IMR-90 (cell line): ENCODE results near the gene IL37. TPM values are rescaled to one million over a fixed set of nuclear protein-coding genes. Genes with fewer than 3 reads are reported as not detected.

Experiments used
- ATAC-seq: fragments of 200-7000 bp; cut with Tn5 transposase; 2 replicates; pipeline ENCODE4 v1.9.1; 2020; ENCODE audit warnings: low read depth, mild to moderate bottlenecking, moderate library complexity
- BruUV-seq: library from RNA; stranded (reverse); fragments of 400-500 nt; replicated peaks from 2 replicates; lab custom pipeline; 2021; lab: Mats Ljungman, UMichigan
- CTCF ChIA-PET: fragments of 300-600 bp; formaldehyde crosslinking; extraction: SDS; loops from one replicate; lab custom pipeline; 2021; ENCODE audit warnings: antibody characterized with exemption; lab: Yijun Ruan, JAX
- POLR2A ChIA-PET: fragments of 300-600 bp; sonication (Branson Sonifier 250); formaldehyde crosslinking; loops from one replicate; lab custom pipeline; 2022; ENCODE audit warnings: antibody characterized with exemption; ENCODE audit not compliant: unreplicated experiment; lab: Charles Lee
- DNase-seq: peaks from one replicate; pipeline ENCODE4 v3.0.0; 2013
- H2AFZ ChIP-seq: replicated peaks from 2 replicates; pipeline ENCODE3; 2013; ENCODE audit warnings: low read length, mild to moderate bottlenecking; ENCODE audit not compliant: poor library complexity
- H2AK5ac ChIP-seq: 2 replicates; pipeline ENCODE4 v1.6.1; 2013; ENCODE audit warnings: low read depth, low read length, inconsistent platforms
- H2AK9ac ChIP-seq: replicated peaks from 2 replicates; pipeline ENCODE3; 2013; ENCODE audit warnings: mild to moderate bottlenecking, low read depth, low read length, moderate library complexity; ENCODE audit not compliant: poor library complexity
- H2BK120ac ChIP-seq: 2 replicates; pipeline ENCODE4 v1.6.1; 2013; ENCODE audit warnings: low read depth, low read length, inconsistent platforms
- H2BK15ac ChIP-seq: 3 replicates; pipeline ENCODE4 v1.6.1; 2013; ENCODE audit warnings: low read depth, low read length, inconsistent platforms
- H2BK20ac ChIP-seq: 2 replicates; pipeline ENCODE4 v1.6.1; 2013; ENCODE audit warnings: low read depth, mild to moderate bottlenecking, inconsistent platforms, low read length, moderate library complexity
- H2BK5ac ChIP-seq: 2 replicates; pipeline ENCODE4 v1.6.1; 2013; ENCODE audit warnings: mild to moderate bottlenecking, low read depth, low read length, inconsistent platforms; ENCODE audit not compliant: poor library complexity, severe bottlenecking
- H3K14ac ChIP-seq: replicated peaks from 2 replicates; pipeline ENCODE4 v1.6.1; 2013; ENCODE audit warnings: low read depth, low read length, inconsistent platforms
- H3K18ac ChIP-seq: 2 replicates; pipeline ENCODE4 v1.6.1; 2013; ENCODE audit warnings: low read depth, low read length, control low read depth
- H3K23ac ChIP-seq: 2 replicates; pipeline ENCODE4 v1.6.1; 2013; ENCODE audit warnings: low read depth, low read length, inconsistent platforms
- H3K27ac ChIP-seq: 2 replicates; pipeline ENCODE4 v1.5.1; 2013; ENCODE audit warnings: mild to moderate bottlenecking, control low read depth, low read length; ENCODE audit not compliant: insufficient read depth
- H3K27me3 ChIP-seq: 2 replicates; pipeline ENCODE4 v1.6.1; 2013; ENCODE audit warnings: low read length; ENCODE audit not compliant: control insufficient read depth, insufficient read depth
- H3K36me3 ChIP-seq: 2 replicates; pipeline ENCODE4 v1.6.1; 2013; ENCODE audit warnings: low read length, mixed read lengths; ENCODE audit not compliant: control insufficient read depth, insufficient read depth
- H3K4ac ChIP-seq: 2 replicates; pipeline ENCODE4 v1.6.1; 2013; ENCODE audit warnings: low read depth, low read length, inconsistent platforms
- H3K4me1 ChIP-seq: 2 replicates; pipeline ENCODE4 v1.6.1; 2013; ENCODE audit warnings: low read length, mixed read lengths; ENCODE audit not compliant: control insufficient read depth, insufficient read depth
- H3K4me2 ChIP-seq: 2 replicates; pipeline ENCODE4 v1.6.1; 2013; ENCODE audit warnings: low read depth, mild to moderate bottlenecking, control low read depth, low read length, moderate library complexity
- H3K4me3 ChIP-seq: 2 replicates; pipeline ENCODE4 v1.5.1; 2013; ENCODE audit warnings: low read depth, mild to moderate bottlenecking, control low read depth, low read length, moderate library complexity; ENCODE audit not compliant: insufficient read depth
- H3K56ac ChIP-seq: 2 replicates; pipeline ENCODE4 v1.6.1; 2013; ENCODE audit warnings: low read length, inconsistent platforms; ENCODE audit not compliant: insufficient read depth; ENCODE audit errors: extremely low read depth
- H3K79me1 ChIP-seq, 2 experiments: 2 replicates each; pipeline ENCODE4 v1.6.1; 2013; ENCODE audit warnings: low read length in 2 of 2, inconsistent platforms in 1 of 2, low read depth in 1 of 2
- H3K9ac ChIP-seq: 2 replicates; pipeline ENCODE4 v1.6.1; 2013; ENCODE audit warnings: low read depth, low read length, control low read depth
- H3K9me1 ChIP-seq: 2 replicates; pipeline ENCODE4 v1.6.1; 2013; ENCODE audit warnings: low read length, inconsistent platforms; ENCODE audit not compliant: insufficient read depth
- H3K9me3 ChIP-seq: 2 replicates; pipeline ENCODE4 v1.6.1; 2013; ENCODE audit warnings: low read length; ENCODE audit not compliant: control insufficient read depth, insufficient read depth
- H4K20me1 ChIP-seq: 2 replicates; pipeline ENCODE4 v1.6.1; 2013; ENCODE audit warnings: low read length, inconsistent platforms; ENCODE audit not compliant: insufficient read depth
- H4K5ac ChIP-seq: 2 replicates; pipeline ENCODE4 v1.6.1; 2013; ENCODE audit warnings: mild to moderate bottlenecking, low read depth, low read length, control low read depth
- H4K8ac ChIP-seq, 2 experiments: 2 replicates each; pipeline ENCODE4 v1.6.1; 2013; ENCODE audit warnings: low read depth in 2 of 2, low read length in 2 of 2, control low read depth in 1 of 2, inconsistent platforms in 1 of 2
- H4K91ac ChIP-seq: 2 replicates; pipeline ENCODE4 v1.6.1; 2013; ENCODE audit warnings: low read depth, low read length, inconsistent platforms; ENCODE audit not compliant: insufficient read depth
- BHLHE40 ChIP-seq: fragments of 150-350 bp; IDR thresholded peaks from 2 replicates; pipeline ENCODE4 v1.6.1; 2016; ENCODE audit warnings: mild to moderate bottlenecking, low read depth, low read length
- CEBPB ChIP-seq: IDR thresholded peaks from 2 replicates; pipeline ENCODE4 v1.6.1; 2012; ENCODE audit warnings: low read depth, low read length, improper control_type of control experiment
- CHD1 ChIP-seq: IDR thresholded peaks from 2 replicates; pipeline ENCODE4 v1.6.1; 2012; ENCODE audit warnings: low read depth, low read length, improper control_type of control experiment
- CTCF ChIP-seq: conservative IDR thresholded peaks from 2 replicates; pipeline ENCODE4 v1.5.1; 2012; ENCODE audit warnings: mild to moderate bottlenecking, low read depth, low read length, improper control_type of control experiment
- FOS ChIP-seq: fragments of 150-350 bp; IDR thresholded peaks from 2 replicates; pipeline ENCODE4 v1.6.1; 2016; ENCODE audit warnings: low read depth, low read length
- MAFK ChIP-seq: IDR thresholded peaks from 2 replicates; pipeline ENCODE4 v1.6.1; 2012; ENCODE audit warnings: low read depth, low read length, improper control_type of control experiment
- MAZ ChIP-seq: IDR thresholded peaks from 2 replicates; pipeline ENCODE4 v1.6.1; 2012; ENCODE audit warnings: low read depth, mild to moderate bottlenecking, low read length, improper control_type of control experiment, moderate library complexity, borderline replicate concordance
- MXI1 ChIP-seq: IDR thresholded peaks from 2 replicates; pipeline ENCODE4 v1.6.1; 2012; ENCODE audit warnings: low read depth, mild to moderate bottlenecking, low read length, moderate library complexity, borderline replicate concordance
- NFE2L2 ChIP-seq: fragments of 150-350 bp; IDR thresholded peaks from 2 replicates; pipeline ENCODE4 v1.6.1; 2016; ENCODE audit warnings: low read depth, mild to moderate bottlenecking, low read length
- POLR2A ChIP-seq: IDR thresholded peaks from 2 replicates; pipeline ENCODE4 v1.6.1; 2012; ENCODE audit warnings: mild to moderate bottlenecking, low read depth, low read length
- RAD21 ChIP-seq: IDR thresholded peaks from 2 replicates; pipeline ENCODE4 v1.6.1; 2012; ENCODE audit warnings: low read length, improper control_type of control experiment
- RCOR1 ChIP-seq: IDR thresholded peaks from 2 replicates; pipeline ENCODE4 v1.6.1; 2012; ENCODE audit warnings: mild to moderate bottlenecking, low read length, improper control_type of control experiment; ENCODE audit not compliant: insufficient replicate concordance
- RFX5 ChIP-seq: IDR thresholded peaks from 2 replicates; pipeline ENCODE4 v1.8.0; 2012; ENCODE audit warnings: low read depth, mild to moderate bottlenecking, low read length, moderate library complexity
- SMC3 ChIP-seq: fragments of 150-350 bp; IDR thresholded peaks from 2 replicates; pipeline ENCODE4 v1.6.1; 2016; ENCODE audit warnings: low read depth, mild to moderate bottlenecking, antibody characterized with exemption, low read length, moderate library complexity
- WGBS, 2 experiments: methylation state at CpG; one replicate each; pipeline versions ENCODE4 v1.1.5 to v1.1.7; 2013; ENCODE audit warnings: missing lambda C conversion rate in 2 of 2; ENCODE audit not compliant: insufficient read length in 1 of 2; ENCODE audit errors: extremely low coverage in 2 of 2; 5-methylcytosine and 5-hydroxymethylcytosine counted together
- dilution Hi-C: fragments of 300-500 bp; cut with HindIII; formaldehyde crosslinking; loops from one replicate; pipeline ENCODE4 v1.14.3; 2018; ENCODE audit warnings: low sequenced_read_pairs; ENCODE audit not compliant: unreplicated experiment
- in situ Hi-C: fragments of 300-500 bp; cut with MboI; formaldehyde crosslinking; loops from 3 replicates; pipeline ENCODE4 v1.14.3; 2019; ENCODE audit warnings: low sequenced_read_pairs, inconsistent platforms, mixed read lengths
- intact Hi-C: fragments of 100-400 bp; cut with micrococcal nuclease; formaldehyde crosslinking; loops from 2 replicates; pipeline ENCODE4 v1.10.0; 2022
- polyA plus RNA-seq, 3 experiments: library from polyadenylated mRNA; depleted of rRNA; stranded (reverse); fragments of >200 nt; gene quantifications; 2 replicates each; pipeline ENCODE4 v1.2.3, GENCODE V29; 2012; ENCODE audit warnings: low replicate concordance in 1 of 3
- total RNA-seq: library from RNA; depleted of rRNA; stranded (reverse); fragments of >200 nt; gene quantifications from 2 replicates; pipeline ENCODE4 v1.2.3, GENCODE V29; 2012
- TF ChIP-seq, protein P1 (sequence below): fragments of 150-350 bp; IDR thresholded peaks from 2 replicates; pipeline ENCODE4 v1.6.1; 2016; ENCODE audit warnings: low read depth, mild to moderate bottlenecking, low read length, moderate library complexity, borderline replicate concordance
- TF ChIP-seq, protein P2 (sequence below): fragments of 150-350 bp; IDR thresholded peaks from 2 replicates; pipeline ENCODE4 v1.6.1; 2017; ENCODE audit warnings: mild to moderate bottlenecking, antibody characterized with exemption, low read length, low read depth

The IL37 gene
- total and polyA plus RNA-seq, 2 of the 4 experiments (the other 2 are of a cell fraction), result 0.15 TPM; not detected in 1

- no peak overlapping the region for H2BK15ac ChIP-seq
- WGBS, 2 experiments, result 30% methylated on average over 2 of the region's 4 CpGs; no CpG with 5 or more reads in 1 of the 2 experiments
- BruUV-seq, result no TSS peak
- H3K27ac ChIP-seq, result no peak overlapping the region
- no peak overlapping the region for H2BK20ac ChIP-seq
- H4K91ac ChIP-seq, result no peak overlapping the region
- H3K23ac ChIP-seq, result no peak overlapping the region
- intact Hi-C loops (no loop called here), in situ Hi-C loops (no loop called here), dilution Hi-C loops (no loop called here)
- H3K9me1 ChIP-seq, result no peaks in the 10 kb centered on the region; the same call in 1 of the 2 replicates
- no peaks in the 10 kb centered on the region for H3K79me1 ChIP-seq
- no peak overlapping the region for H3K4me2 ChIP-seq
- no peak overlapping the region for H3K14ac ChIP-seq
- H3K4me3 ChIP-seq, result no peak overlapping the region
- no peak overlapping the region for H2AFZ ChIP-seq
- no peak overlapping the region for H2BK5ac ChIP-seq
- TF ChIP-seq SMC3 (no peak), RAD21 (no peak), CTCF (no peak), CEBPB (no peak), POLR2A (no peak), NFE2L2 (no peak), MXI1 (no peak), BHLHE40 (no peak), MAZ (no peak), MAFK (no peak), CHD1 (no peak), RCOR1 (no peak), RFX5 (no peak), FOS (no peak)
- TF ChIP-seq, protein P1, sequence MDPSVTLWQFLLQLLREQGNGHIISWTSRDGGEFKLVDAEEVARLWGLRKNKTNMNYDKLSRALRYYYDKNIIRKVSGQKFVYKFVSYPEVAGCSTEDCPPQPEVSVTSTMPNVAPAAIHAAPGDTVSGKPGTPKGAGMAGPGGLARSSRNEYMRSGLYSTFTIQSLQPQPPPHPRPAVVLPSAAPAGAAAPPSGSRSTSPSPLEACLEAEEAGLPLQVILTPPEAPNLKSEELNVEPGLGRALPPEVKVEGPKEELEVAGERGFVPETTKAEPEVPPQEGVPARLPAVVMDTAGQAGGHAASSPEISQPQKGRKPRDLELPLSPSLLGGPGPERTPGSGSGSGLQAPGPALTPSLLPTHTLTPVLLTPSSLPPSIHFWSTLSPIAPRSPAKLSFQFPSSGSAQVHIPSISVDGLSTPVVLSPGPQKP, result no peak
- TF ChIP-seq, protein P2, sequence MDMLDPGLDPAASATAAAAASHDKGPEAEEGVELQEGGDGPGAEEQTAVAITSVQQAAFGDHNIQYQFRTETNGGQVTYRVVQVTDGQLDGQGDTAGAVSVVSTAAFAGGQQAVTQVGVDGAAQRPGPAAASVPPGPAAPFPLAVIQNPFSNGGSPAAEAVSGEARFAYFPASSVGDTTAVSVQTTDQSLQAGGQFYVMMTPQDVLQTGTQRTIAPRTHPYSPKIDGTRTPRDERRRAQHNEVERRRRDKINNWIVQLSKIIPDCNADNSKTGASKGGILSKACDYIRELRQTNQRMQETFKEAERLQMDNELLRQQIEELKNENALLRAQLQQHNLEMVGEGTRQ, result no peak
- H3K36me3 ChIP-seq, result no peaks in the 10 kb centered on the region
- H3K4me1 ChIP-seq, result no peaks in the 10 kb centered on the region
- no peak overlapping the region for H4K5ac ChIP-seq
- no peak overlapping the region for H3K56ac ChIP-seq
- POLR2A ChIA-PET, result no interaction called here
- H3K4ac ChIP-seq, result no peak overlapping the region
- CTCF ChIA-PET, result no interaction called here
- H4K20me1 ChIP-seq, result no peaks in the 10 kb centered on the region
- peaks cover 5% of the 10 kb centered on the region; the same call in 1 of the 2 replicates for H3K9me3 ChIP-seq
- H3K9ac ChIP-seq, result no peak overlapping the region
- no peak overlapping the region for H3K18ac ChIP-seq
- DNase-seq (no peak), ATAC-seq (no peak)
- H2AK5ac ChIP-seq, result no peak overlapping the region
- H4K8ac ChIP-seq, result no peak overlapping the region
- H2AK9ac ChIP-seq, result no peak overlapping the region
- H2BK120ac ChIP-seq, result no peak overlapping the region
- H3K27me3 ChIP-seq, result peaks cover 21% of the 10 kb centered on the region
Measured at GRCh38 chr2:112916625-112917247, 5.8 kb downstream of the IL37 start.
